Osteocyte (in vitro differentiated cells): Measurements from ENCODE around the gene COL6A5. TPM values are rescaled to one million over a fixed set of nuclear protein-coding genes. Genes with fewer than 3 reads are reported as not detected.
"Not testable (repeated sequence)": the region's sequence is repeated elsewhere in the genome, so short reads cannot be mapped to it uniquely, and the experiment has no call there.

Experiments used
- DNase-seq: peaks from one replicate; pipeline ENCODE4 v3.0.0; 2021; ENCODE audit warnings: mixed read lengths; ENCODE audit not compliant: unreplicated experiment; ENCODE audit errors: extremely low spot score
- H3K27ac Mint-ChIP-seq: one replicate; pipeline ENCODE4 v1.8.0; 2021; ENCODE audit warnings: mild to moderate bottlenecking, mixed read lengths; ENCODE audit not compliant: unreplicated experiment
- H3K27me3 Mint-ChIP-seq: one replicate; pipeline ENCODE4 v1.8.0; 2021; ENCODE audit warnings: mixed read lengths; ENCODE audit not compliant: unreplicated experiment
- H3K36me3 Mint-ChIP-seq: one replicate; pipeline ENCODE4 v1.8.0; 2021; ENCODE audit warnings: mixed read lengths; ENCODE audit not compliant: unreplicated experiment
- H3K4me1 Mint-ChIP-seq: one replicate; pipeline ENCODE4 v1.8.0; 2021; ENCODE audit warnings: mixed read lengths; ENCODE audit not compliant: unreplicated experiment
- H3K4me3 Mint-ChIP-seq: one replicate; pipeline ENCODE4 v1.8.0; 2021; ENCODE audit warnings: mild to moderate bottlenecking, moderate library complexity, mixed read lengths; ENCODE audit not compliant: unreplicated experiment
- H3K9me3 Mint-ChIP-seq: one replicate; pipeline ENCODE4 v1.8.0; 2021; ENCODE audit warnings: mixed read lengths; ENCODE audit not compliant: unreplicated experiment
- total RNA-seq: library from RNA; stranded (reverse); gene quantifications from 2 replicates; pipeline ENCODE4 v1.2.1, GENCODE V29; 2021
- TF ChIP-seq, protein P1 (sequence below): fragments of 200-600 bp; sonication (generic); IDR thresholded peaks from 2 replicates; pipeline ENCODE4 v1.5.0; 2021; ENCODE audit warnings: antibody characterized with exemption, mild to moderate bottlenecking, moderate library complexity

COL6A5 gene
- total RNA-seq, 1 donor from 2014 or later, result not detected

DNA sequence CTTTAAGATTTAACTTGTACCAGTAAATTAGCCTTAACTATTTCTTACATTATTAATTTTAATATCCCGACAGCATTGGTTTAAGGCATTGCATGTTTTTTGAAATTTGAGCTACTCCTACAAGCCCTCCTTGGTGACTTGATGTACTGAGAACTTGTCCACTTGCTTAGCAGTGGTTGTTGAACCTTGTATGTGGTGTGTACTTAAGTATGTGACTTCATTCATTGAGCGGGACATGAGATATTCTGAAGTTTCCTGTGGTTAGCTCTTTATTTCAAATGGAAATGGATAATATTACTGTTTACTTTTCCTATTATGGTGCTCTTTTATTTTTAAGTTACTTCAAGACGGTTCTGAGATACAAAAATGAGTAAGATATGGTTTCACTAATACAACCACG is 3.6 kb upstream of the COL6A5 start:
- Mint-ChIP-seq H3K36me3 (no peaks in the 10 kb centered on the region), H3K4me3 (no peak overlapping the region), H3K4me1 (no peaks in the 10 kb centered on the region), H3K27me3 (peaks cover 28% of the 10 kb centered on the region), H3K9me3 (peaks cover 23% of the 10 kb centered on the region), H3K27ac (no peak overlapping the region)
- DNase-seq, result no peak
- TF ChIP-seq, protein P1, sequence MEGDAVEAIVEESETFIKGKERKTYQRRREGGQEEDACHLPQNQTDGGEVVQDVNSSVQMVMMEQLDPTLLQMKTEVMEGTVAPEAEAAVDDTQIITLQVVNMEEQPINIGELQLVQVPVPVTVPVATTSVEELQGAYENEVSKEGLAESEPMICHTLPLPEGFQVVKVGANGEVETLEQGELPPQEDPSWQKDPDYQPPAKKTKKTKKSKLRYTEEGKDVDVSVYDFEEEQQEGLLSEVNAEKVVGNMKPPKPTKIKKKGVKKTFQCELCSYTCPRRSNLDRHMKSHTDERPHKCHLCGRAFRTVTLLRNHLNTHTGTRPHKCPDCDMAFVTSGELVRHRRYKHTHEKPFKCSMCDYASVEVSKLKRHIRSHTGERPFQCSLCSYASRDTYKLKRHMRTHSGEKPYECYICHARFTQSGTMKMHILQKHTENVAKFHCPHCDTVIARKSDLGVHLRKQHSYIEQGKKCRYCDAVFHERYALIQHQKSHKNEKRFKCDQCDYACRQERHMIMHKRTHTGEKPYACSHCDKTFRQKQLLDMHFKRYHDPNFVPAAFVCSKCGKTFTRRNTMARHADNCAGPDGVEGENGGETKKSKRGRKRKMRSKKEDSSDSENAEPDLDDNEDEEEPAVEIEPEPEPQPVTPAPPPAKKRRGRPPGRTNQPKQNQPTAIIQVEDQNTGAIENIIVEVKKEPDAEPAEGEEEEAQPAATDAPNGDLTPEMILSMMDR, result no peak

DNA sequence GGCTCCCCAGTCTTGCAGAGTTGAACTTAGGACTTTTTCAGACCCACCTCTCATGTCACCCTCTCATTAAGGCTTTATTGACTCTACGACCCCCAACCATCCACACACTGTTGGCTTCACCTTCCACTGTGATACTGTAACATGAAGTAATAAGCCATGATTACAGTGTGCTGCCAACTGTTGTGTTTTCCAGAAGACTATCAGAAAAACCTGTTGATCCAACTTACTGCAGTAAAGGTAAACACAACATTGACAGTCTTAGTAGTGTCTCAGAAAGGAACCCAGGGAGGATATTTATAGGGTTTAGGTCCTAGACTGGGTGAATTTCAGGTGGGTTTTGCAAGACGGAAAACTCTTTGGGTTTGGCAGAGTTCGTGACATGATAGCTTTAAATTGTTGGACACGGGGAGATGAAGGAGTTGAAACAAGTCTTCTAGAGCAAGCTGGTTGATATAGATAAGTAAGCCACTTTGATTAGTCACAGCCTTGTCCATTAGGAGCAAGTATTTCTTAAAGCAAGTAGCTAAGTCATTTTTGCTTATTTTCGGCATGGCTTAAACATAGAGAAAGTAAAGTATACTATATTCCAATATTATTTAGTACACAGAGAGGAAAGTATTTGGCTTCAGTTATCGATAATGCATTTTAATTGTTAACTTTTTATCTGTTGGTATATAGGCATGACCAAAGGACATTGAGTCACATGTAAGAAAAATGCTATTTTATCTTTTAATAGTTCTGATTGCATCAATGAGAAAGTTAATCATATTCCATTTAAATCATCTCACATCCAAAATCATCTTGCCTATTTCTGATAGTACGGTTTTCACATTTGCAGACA is 2.4 kb upstream of the COL6A5 start:
- Mint-ChIP-seq H3K27ac (no peak overlapping the region), H3K9me3 (peaks cover 17% of the 10 kb centered on the region), H3K4me3 (no peak overlapping the region), H3K36me3 (no peaks in the 10 kb centered on the region), H3K27me3 (peaks cover 33% of the 10 kb centered on the region), H3K4me1 (no peaks in the 10 kb centered on the region)
- no peak for DNase-seq
- TF ChIP-seq, protein P1, result no peak

DNA sequence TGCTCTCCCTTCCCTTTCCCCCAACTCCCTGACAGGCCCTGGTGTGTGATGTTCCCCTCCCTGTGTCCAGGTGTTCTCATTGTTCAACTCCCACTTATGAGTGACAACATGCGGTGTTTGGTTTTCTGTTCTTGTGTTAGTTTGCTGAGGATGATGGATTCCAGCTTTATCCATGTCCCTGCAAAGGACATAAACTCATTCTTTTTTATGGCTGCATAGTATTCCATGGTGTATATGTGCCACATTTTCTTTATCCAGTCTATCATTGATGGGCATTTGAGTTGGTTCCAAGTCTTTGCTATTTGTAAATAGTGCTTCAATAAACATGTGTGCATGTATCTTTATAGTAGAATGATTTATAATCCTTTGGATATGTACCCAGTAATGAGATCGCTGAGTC is 2.8 kb downstream of the COL6A5 start:
- not testable (repeated sequence) for H3K9me3 Mint-ChIP-seq, H3K4me3 Mint-ChIP-seq, H3K27ac Mint-ChIP-seq, DNase-seq, H3K4me1 Mint-ChIP-seq, H3K36me3 Mint-ChIP-seq
- H3K27me3 Mint-ChIP-seq, result peaks cover 35% of the 10 kb centered on the region

DNA sequence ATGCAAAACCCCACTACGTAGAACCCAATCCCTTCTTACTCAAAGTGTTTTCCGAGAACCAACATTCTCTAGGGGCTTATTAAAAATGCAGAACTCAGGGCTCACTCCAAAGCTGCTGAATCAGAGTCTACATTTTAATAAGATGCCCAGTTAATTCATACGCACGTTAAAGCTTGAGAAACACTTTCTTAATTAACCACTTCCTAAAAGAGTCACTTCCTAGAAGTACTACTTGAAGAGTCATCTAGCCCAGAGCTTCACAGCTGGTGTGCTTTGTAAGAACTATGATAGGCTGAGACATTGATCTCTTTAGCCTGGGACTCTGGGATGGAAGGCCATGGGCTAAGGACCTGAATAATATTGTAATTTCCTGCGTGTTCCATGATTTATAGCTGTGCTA is 9.0 kb downstream of the COL6A5 start:
- no peaks in the 10 kb centered on the region for H3K9me3 Mint-ChIP-seq
- DNase-seq, result no peak
- TF ChIP-seq, protein P1, result no peak
- peaks cover 3% of the 10 kb centered on the region for H3K27me3 Mint-ChIP-seq
- no peak overlapping the region for H3K27ac Mint-ChIP-seq
- H3K4me3 Mint-ChIP-seq, result no peak overlapping the region
- no peaks in the 10 kb centered on the region for H3K4me1 Mint-ChIP-seq
- H3K36me3 Mint-ChIP-seq, result no peaks in the 10 kb centered on the region

DNA sequence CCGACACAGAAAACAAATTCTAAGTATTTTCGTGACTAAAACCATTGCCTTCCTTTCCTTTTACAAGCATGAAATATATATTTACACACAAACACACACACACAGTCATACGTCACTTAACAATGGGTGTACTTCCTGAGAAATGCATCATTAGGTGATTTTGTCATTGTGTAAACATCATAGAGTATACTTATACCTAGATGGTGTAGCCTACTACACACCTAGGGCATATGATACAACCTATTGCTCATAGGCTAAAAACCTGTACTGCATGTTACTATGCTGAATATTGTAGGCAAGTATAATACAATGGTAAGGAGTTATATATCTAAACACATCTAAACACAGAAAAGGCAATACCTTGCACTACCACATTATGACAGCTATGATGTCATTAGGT is 28.6 kb downstream of the COL6A5 start:
- TF ChIP-seq, protein P1, result no peak
- no peaks in the 10 kb centered on the region for H3K27me3 Mint-ChIP-seq
- no peaks in the 10 kb centered on the region for H3K4me1 Mint-ChIP-seq
- no peak overlapping the region for H3K27ac Mint-ChIP-seq
- H3K9me3 Mint-ChIP-seq, result no peaks in the 10 kb centered on the region
- H3K4me3 Mint-ChIP-seq, result no peak overlapping the region
- DNase-seq, result no peak
- H3K36me3 Mint-ChIP-seq, result no peaks in the 10 kb centered on the region
